DMS53 treated with DMSO at 0.1 percent for 48 hours (cell line): ENCODE data around the gene SGPP2.
"Not testable (repeated sequence)": the region's sequence is repeated elsewhere in the genome, so short reads cannot be mapped to it uniquely, and the experiment has no call there.

Source experiments
- DNase-seq: peaks from one replicate; lab custom pipeline; 2025; ENCODE audit not compliant: unreplicated experiment; lab: John Stamatoyannopoulos, UW

Gene SGPP2

DNA sequence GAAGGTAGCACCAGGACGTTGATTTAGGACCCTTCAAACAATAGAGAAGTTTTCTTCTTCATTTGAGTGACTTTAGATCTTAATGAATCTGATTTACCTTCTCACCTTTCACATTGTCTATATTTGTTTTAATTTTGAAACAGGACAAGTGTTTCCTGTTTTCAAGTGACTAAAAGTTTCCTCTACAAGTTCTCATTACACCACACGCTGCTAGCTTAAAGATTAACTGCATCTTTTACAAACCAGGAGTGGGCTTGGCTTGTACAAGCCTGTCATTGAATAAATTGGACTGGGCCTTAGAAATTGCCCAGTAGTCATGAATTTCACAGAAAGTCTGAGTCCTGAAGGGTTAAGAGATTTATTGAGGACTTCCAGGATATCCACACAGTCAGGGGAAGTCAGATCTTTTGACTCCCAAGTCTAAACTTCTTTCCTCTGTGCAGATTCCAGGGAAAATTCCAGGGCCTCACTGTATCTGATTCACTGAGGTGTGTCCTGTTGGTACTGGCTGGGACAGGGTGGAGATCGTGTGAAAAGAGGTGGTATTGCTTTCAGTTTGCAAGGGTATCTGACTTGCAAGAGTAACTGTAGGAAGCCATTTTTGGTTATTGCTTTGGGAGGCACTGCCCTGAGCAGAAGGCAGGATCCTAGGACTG is 3.4 kb downstream of the SGPP2 start:
- DNase-seq: peak; percentile 20

DNA sequence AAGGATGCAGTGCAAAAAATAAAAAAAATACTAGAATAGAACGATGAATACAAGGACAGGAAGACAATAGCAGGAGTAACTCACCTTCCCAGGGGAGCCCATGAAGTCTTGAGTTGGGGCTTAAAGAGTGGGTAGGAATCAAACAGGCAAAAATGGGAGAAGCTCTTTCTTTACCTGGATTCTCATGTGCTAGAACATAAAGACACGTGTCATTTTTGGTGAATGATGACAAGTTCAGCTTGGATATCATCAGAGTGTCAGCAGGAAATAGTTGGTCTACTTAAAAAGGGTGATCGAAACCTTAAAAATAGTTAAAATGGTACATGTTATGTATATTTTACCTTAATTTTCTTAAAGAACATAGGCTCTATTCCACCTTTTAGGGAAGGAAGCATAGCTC is 5.7 kb downstream of the SGPP2 start:
- no peak for DNase-seq

DNA sequence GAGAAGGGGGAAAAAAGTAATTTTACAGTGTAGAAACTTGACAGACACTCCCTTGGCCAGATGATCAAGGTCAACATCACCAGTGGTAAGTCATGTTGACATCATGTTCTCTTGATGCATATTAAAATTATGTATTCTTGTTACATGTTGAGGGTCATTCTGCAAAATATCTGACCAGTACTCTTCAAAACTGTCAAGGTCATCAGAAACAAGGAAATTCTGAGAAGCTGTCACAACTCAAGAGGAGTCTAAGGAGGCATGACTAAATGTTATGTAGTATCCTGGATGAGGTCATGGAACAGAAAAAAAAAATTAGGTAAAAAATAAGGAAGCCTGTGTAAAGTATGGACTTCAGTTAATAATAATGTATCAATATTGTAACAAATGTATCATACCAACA is 6.3 kb downstream of the SGPP2 start:
- DNase-seq: no peak

DNA sequence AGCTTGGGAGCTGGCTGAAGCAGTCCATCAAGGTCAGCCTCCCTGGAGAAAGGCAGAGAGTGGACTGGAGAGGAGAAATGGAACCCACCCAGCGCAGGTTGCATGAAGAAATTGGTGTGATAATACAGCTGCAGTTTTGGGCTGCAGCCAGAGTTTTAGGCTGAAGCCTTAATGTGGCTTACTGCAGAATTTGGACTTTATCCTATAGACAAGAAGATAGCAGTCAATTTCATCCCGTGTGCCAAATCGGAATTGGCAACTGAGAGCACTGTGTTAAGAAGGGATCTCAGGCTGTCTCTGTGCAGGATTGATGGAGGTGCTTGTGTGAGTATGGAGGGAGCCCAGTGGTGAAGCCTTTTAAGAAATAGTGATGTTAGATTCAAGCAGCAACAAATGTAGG is 7.5 kb downstream of the SGPP2 start:
- no peak for DNase-seq

DNA sequence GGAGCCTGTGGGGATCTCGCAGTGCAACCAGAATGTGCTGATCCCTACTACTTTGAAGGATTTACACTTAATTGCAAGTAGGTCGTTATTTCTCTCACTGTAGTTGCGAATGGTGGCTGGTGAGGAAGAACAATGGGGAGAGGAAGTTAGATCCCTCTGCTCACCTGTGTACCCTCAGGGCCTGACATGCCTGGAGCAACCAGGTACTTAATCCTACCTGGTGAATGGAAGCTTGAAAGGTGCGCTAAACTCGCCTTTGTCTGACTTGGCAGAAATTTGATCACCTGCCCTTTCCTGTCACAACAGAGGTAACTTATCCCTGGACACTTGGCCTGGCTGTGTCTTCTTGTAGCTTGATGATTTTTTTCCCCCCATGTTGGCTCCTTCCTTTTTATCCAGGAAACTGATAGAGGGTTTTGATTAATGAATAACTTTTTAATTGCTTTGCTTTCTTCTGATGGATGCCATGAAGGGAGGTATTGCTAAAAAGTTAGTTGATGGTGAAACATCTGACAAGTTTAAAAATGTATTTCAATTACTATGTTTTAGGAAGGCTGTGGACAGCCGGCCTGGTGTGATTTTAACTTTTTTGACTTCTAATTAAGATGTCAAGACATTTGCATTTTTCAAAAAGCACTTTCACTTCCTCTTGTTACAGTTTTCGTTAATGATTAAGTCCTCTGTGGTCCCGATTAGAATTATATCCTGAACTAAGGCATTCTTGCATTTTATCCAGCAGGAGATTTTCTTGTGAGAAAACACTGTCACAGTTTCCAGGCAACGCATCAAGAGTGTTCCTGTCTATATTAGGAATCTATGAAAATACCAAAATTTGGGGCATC is 9.2 kb downstream of the SGPP2 start:
- peak; percentile 57 for DNase-seq

DNA sequence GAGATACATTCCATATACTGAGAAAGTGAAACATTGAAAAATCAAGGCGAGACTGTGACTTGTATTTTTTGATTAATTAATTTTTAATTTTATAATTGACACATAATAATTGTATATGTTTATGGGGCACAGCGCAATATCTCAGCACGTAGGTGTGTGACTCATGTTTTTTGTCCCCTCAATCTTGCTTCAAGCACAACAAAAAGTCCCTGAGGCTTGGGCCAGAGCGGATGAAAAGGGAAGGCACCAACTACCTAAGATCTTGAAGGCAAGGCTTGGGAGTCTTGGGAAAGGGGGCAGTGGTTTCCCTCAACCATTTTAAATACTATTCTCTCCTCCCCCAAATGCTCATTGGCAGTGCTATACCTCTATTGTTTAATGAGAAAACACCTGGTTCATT is 9.9 kb downstream of the SGPP2 start:
- no peak for DNase-seq

DNA sequence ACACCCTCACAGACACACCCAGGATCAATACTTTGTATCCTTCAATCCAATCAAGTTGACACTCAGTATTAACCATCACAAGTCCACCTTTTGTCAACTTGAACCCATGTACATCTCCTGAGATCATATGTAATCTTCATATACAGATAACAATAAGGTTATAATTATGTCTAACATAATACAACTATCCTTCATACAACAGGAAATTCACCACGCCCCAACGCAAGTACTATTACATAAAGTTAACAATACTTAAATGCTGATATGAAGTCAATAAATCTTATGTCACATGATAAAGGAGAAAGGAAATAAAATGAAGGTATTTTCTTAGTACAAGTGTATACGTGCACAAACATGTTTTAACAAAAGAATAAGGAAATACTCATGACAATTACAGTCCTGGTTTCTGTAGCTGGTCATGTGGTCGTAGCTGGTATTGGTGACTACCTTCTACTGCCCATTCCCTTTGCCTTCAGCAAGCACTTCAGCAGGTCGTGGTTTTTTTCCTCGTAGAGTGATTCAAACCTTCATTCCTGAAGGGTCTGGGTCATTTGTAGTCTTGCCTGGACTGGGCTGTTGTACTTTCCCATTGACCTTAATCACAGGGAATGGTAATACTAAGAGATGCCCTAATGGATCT is 11.2 kb downstream of the SGPP2 start:
- DNase-seq: not testable (repeated sequence)

DNA sequence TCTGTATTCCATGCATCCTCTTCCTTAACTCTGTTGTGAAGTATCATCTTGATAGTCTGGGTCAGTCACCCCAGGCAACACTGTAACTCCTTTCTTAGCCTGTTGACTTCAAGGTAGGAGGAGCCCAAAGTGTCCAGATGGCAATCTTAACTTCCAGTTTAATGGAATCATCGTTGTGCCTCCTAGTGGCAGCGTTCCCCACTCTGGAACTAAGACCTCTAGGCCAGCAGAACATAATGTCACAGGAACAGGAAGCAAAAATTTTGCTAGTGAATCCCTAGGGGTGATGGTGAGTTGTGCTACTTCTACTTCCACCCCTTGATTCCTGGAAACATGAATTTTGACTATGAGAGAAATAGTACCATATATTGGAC is 11.7 kb downstream of the SGPP2 start:
- DNase-seq: no peak

DNA sequence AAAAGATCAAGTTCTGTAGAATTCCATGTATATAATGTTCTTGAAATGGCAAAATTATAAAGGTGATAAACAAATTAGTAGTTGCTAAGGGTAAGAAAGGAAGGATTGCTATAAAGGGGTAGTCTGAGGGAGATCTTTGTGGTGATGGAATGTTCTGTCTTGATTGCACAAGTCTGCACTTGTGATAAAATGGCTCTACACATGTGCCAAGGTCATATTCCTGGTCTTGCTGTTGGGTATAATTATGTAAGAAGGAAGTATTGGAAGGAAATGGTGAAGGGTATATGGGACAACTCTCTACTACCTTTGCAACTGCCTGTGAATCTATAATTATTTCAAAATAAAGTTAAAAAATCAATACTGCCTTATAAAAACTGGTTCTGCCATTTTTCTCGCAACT is 15.3 kb downstream of the SGPP2 start:
- no peak for DNase-seq

DNA sequence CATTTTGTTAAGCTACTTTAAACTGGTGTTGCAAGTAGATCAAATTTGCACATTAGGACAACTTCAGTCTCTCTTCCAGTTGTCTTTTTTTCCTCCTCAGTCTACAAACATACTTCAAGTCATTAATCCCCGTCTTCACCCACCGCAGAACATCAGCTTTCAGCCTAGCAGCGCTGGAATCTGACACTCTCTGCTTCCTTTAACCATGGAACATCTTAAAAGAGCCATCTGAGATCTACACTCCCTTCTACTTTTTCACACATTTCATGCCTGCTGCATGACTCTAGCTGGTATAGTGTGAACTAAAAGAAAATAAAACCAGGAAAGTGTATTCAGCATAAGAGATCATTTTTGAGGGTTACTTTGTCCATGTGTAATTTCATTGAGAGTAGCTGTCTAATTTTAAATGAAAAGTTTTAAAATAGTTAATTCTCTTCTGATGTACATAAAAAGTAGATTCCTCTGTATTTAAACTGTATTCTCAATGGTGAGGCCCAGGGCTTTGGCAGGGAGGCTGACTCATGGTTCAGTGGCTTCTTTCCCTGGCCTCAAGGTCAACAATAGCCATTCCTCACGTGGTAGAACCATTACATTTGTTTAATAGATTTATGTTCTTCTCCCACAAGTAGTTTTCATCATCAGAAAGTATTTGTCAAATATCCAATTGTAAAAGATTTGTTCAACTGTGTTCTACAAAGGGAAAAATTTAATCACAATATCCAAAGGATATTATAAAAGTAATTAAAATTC is 16.5 kb downstream of the SGPP2 start:
- DNase-seq: peak; percentile 29

DNA sequence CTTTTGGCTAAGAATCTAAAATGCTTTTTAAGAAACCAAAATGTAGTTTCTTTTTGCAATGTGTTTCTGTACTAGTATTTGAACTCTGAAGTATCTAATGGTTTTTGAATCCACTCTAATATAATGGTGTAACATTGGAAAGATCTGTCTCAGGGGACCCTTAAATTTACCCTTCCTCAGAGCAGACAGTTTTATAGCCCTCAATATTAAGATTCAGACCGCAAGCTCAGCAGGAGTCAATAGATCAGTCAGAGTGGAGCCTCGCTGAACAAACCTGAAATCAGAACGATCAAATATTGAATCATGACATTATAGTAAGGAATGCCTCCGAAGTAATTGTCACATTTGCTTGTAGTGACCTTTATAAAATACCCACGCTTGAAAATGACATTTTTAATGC is 18.3 kb downstream of the SGPP2 start:
- DNase-seq: no peak

DNA sequence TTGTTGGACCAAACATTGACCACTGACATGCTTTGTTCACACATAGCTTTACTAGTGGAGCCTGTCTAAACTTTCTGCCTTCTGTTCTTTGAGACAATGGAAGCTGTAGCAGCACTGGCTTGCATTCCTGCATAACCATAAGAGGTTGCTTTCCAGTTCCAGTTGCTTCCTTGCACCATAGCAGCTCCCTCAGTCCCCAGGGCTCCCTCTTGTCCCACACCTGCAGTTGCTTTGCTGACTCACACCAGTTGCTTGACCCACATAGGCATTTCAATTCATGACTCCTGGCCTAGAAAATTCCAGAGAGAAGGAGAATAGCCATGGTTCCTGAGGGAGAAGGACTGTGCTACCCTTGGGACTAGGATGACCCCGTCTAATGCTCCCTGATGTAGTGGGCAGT is 20.9 kb downstream of the SGPP2 start:
- no peak for DNase-seq

DNA sequence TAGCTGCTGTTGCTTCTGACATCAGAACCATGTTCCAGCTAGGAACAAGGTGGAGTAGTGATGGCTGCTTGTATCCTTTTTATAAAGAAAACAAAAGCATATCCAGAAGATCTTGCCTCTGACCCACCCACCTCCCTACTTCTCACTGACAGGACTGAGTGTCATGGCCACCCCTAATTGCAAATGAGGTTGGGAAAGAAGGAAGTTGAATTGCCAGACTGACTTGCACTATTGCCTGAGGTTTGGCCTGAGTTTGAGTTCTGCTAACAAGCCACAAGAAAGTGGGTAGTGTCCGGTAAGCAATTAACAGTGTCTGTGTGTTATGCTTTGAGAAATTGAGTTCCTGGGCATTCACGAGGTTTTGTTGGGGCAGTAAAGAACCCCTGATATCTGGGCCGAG is 22.8 kb downstream of the SGPP2 start:
- no peak for DNase-seq

DNA sequence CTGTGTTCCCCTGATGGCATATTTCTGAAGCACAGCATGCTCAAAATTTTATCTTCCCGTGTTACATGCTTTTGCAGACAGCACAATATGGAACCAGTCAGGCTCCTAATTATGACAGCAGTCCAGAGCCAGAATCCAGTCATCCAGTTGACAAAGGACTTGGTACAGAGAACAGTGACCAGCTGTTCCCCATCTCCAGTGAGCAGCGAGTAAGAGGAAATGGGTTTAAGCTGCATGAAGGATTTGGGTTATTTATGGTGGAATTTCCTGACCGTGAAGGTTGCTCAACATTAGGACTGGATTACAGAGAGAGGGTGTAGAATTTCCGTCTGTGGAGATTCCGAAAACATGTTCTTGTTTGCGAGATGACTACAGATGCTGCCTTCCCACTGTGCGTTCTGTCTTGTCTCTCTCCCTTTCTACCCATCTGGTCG is 24.4 kb downstream of the SGPP2 start:
- no peak for DNase-seq

DNA sequence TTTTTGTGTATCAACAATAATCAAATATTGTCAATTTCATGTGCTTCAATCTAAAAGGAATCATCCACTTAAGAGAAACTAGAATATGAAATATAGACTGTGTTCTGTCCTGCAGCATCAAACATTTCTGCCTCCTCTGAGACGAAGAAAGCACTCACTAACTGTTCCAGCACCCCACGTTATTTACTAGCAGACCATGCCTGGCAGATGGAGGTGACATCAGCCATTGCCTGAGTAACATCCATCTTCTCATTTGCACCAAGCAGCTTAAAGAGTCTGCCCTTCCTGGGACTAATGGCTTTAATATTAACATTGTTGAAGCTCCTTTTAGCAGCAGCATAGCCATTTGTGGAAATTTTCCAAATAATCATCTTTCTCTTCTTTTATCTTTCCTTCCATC is 25.7 kb downstream of the SGPP2 start:
- no peak for DNase-seq

DNA sequence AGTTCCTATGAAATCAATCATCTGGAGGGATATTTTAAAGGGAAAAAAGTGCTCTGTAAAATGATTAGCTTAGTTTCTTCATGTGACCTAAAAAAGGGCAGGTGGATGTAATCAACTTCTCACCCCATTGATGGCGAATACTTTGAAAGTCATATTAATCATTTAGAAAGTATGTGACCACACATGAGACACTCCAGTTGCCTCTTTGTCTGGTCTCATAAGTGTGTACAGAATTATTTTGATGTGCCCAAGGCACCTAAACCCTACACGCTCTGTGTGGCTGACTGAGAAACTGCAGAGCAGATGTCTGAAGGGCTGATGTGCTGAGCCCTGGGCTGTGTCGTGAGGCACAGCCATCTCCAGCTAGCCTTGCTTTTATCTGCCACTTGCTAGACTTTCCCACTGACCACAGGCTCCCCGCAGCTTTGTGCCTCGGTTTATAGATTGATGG is 26.9 kb downstream of the SGPP2 start:
- DNase-seq: no peak

DNA sequence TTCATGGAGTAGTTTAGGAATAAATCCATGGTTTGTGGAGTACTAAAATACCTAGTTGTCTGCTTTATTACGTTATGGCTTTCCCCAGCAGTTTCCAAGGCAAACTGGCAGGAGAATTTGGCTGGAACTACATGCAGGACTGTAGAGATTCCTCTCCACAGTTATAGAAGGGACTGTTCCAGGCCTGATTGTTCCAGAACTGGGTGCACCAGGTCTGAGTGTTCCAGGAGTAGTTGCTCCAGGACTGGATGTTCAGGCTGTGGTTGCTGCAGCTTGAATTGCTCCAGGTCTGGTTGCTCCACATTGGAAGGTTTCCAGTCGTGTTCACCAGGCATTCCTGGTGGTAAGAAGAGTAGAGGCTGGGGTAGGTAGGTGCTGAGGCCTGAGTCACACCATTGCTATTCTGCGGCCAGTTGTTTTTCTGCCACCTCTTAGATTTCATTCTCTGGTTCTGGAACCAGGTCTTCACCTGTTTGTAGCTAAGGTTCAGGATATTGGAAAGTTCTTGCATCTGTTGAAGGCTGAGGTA is 28.1 kb downstream of the SGPP2 start:
- no peak for DNase-seq

DNA sequence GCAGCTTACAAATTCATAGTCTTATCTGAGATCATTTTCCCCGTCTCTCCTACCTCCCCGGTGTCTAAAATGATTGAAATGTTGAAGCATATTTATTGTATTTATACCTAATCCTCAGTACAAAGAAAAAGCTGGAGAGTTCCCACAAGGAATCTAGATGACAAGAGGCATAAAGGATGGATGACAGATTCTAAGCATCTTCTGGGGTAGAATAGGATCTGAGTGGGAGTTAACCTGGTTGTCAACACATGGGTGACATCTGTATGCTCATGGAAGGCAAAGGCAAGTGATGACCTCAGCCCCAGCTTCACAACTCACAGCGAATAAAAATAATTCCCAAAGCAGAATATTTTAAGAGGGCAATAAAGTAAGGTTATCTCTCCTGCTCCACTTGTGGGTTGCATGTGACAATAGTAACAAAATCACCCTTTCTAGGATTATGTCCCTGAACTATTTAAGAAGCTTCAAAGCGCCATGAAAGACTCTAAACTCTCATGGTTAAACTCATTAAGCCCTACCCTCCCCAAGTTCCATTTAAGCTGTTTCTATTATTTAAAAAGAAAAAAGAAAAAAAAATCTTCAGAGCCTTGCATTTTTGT is 32.2 kb downstream of the SGPP2 start:
- no peak for DNase-seq

DNA sequence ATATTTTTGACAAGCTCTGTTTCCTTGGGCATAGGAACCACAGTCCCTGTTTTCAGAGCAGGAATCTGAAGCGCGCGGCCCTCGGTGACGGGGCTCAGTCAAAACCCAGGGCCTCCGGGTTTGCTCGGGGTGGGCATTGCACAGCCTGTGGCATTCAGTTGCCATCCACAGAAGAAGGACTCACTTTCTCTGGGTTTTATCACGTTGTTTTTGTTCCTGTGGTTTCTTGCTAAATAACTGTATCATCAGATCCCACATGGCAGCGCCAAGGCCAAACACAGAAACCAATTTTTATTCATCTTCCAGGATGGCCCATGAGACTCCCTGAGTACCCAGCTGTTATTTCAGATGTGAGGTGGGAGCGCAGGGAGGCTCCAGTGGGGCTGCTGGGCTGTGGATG is 35.6 kb downstream of the SGPP2 start:
- DNase-seq: no peak

DNA sequence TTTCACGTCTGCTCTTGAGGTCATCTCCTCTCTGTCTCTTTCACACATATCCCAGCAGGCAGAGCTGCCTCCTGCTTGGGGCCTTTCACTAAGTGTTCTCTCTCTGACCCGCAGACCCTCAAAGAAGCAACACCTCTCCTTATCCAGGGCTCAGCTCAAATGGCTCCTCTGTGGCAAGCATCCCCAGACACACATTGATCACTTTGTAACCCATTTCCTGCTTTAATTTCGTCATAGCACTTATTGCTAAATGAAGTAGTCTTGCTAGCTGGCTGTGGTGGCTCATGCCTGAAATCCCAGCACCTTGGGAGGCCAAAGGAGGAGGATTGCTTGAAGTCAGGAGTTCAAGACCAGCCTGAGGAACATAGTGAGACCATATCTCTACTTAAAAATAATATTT is 41.4 kb downstream of the SGPP2 start:
- DNase-seq: no peak

DNA sequence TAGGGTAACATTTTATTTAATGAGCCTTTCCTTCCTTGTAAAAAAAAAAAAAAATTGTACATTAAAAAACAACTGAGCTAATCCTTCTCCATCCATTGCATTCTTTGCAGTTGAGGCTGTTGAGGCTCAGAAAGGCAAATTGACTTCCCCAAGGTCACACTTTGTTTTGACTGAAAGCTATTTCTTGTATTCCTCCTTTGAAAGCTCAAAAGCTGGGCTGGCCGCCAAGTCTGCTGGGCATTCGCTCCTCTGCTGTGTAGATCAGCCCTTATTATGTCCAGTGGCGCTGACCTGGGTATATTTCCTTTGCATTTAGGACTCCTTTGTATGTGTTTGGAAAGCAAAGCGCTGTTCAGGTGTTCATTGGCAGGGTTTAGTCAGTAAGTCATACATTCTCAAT is 44.0 kb downstream of the SGPP2 start:
- no peak for DNase-seq
